ENCODE data around the gene DPEP2NB. TPM values are rescaled to one million over a fixed set of nuclear protein-coding genes. Genes with fewer than 3 reads are reported as not detected.
"Not testable (repeated sequence)": the region's sequence is repeated elsewhere in the genome, so short reads cannot be mapped to it uniquely, and the experiment has no call there.

DPEP2NB gene
- total RNA-seq, 1 donor from 2014 or later: not detected

DNA sequence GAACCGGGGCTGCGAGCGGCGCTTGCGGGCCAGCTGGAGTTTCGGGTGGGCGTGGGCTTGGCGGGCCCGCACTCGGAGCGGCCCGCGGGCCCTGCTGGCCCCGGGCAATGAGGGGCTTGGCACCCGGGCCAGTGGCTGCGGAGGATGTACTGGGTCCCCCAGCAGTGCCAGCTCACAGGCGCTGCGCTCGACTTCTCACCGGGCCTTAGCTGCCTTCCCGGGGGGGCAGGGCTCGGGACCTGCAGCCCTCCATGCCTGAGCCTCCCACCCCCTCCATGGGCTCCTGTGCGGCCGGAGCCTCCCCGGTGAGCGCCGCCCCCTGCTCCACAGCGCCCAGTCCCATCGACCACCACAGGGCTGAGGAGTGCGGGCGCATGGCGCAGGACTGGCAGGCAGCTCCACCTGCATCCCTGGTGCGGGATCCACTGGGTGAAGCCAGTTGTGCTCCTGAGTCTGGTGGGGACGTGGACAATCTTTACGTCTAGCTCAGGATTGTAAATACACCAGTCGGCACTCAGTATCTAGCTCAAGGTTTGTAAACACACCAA, 17.4 kb downstream of the DPEP2NB start:
- not testable (repeated sequence) for H3K4me3 ChIP-seq (ENCODE audit: insufficient read depth, low read depth, low read length); H3K4me1 ChIP-seq (ENCODE audit: insufficient read depth, low read length); DNase-seq (ENCODE audit: low read depth); H3K9me3 ChIP-seq (ENCODE audit: insufficient read depth, low read depth, low read length); H3K27me3 ChIP-seq (ENCODE audit: insufficient read depth, low read length); FAIRE-seq; H3K27ac ChIP-seq (ENCODE audit: low read depth, low read length); H3K27ac Mint-ChIP-seq (ENCODE audit: unreplicated experiment); H4K20me1 ChIP-seq (ENCODE audit: insufficient read depth, low read length); H3K27me3 Mint-ChIP-seq (ENCODE audit: low read depth, unreplicated experiment); H3K36me3 ChIP-seq (ENCODE audit: insufficient read depth, low read length); H3K79me2 ChIP-seq (ENCODE audit: insufficient read depth, low read length); H3K9me3 Mint-ChIP-seq (ENCODE audit: unreplicated experiment); H2AFZ ChIP-seq (ENCODE audit: low read depth, low read length); H3K4me3 Mint-ChIP-seq (ENCODE audit: unreplicated experiment); H3K4me1 Mint-ChIP-seq (ENCODE audit: low read depth, unreplicated experiment); H3K36me3 Mint-ChIP-seq (ENCODE audit: low read depth, unreplicated experiment); H3K9ac ChIP-seq (ENCODE audit: low read length); H3K4me2 ChIP-seq (ENCODE audit: low read length)

DNA sequence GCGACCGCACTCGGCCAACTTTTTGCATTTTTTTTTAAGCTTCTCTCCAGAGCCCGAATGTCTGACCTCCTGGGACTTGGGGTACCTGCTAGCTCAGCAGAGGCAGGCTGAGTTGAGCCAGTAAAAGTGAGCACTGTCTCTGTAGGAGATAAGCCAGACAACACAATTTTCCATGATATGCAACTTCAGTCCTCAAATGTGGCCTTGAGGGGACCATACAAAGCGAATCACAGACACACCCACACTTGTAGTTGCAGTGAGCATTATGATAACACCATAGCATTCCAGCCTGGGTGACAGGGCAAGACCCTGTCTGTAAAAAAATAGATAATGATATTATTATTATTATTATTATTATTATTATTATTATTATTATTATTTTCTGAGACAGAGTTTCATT, 19.0 kb downstream of the DPEP2NB start:
- H3K27me3 ChIP-seq (ENCODE audit: insufficient read depth, low read length): peaks cover 3% of the 10 kb centered on the region
- H3K36me3 ChIP-seq (ENCODE audit: insufficient read depth, low read length): no peaks in the 10 kb centered on the region
- FAIRE-seq (no peak), DNase-seq (ENCODE audit: low read depth) (no peak)
- peaks cover 15% of the 10 kb centered on the region for H3K27me3 Mint-ChIP-seq (ENCODE audit: low read depth, unreplicated experiment)
- no peak overlapping the region for H3K9ac ChIP-seq (ENCODE audit: low read length)
- no peak overlapping the region for H3K27ac ChIP-seq (ENCODE audit: low read depth, low read length)
- no peaks in the 10 kb centered on the region for H3K79me2 ChIP-seq (ENCODE audit: insufficient read depth, low read length)
- no peak overlapping the region for H3K27ac Mint-ChIP-seq (ENCODE audit: unreplicated experiment)
- H3K9me3 ChIP-seq (ENCODE audit: insufficient read depth, low read depth, low read length): no peaks in the 10 kb centered on the region
- no peaks in the 10 kb centered on the region for H4K20me1 ChIP-seq (ENCODE audit: insufficient read depth, low read length)
- peaks cover 4% of the 10 kb centered on the region for H3K4me1 Mint-ChIP-seq (ENCODE audit: low read depth, unreplicated experiment)
- H3K9me3 Mint-ChIP-seq (ENCODE audit: unreplicated experiment): no peaks in the 10 kb centered on the region
- H2AFZ ChIP-seq (ENCODE audit: low read depth, low read length): no peak overlapping the region
- H3K4me1 ChIP-seq (ENCODE audit: insufficient read depth, low read length): no peaks in the 10 kb centered on the region
- H3K4me3 ChIP-seq (ENCODE audit: insufficient read depth, low read depth, low read length): no peak overlapping the region
- TF ChIP-seq, protein P1, sequence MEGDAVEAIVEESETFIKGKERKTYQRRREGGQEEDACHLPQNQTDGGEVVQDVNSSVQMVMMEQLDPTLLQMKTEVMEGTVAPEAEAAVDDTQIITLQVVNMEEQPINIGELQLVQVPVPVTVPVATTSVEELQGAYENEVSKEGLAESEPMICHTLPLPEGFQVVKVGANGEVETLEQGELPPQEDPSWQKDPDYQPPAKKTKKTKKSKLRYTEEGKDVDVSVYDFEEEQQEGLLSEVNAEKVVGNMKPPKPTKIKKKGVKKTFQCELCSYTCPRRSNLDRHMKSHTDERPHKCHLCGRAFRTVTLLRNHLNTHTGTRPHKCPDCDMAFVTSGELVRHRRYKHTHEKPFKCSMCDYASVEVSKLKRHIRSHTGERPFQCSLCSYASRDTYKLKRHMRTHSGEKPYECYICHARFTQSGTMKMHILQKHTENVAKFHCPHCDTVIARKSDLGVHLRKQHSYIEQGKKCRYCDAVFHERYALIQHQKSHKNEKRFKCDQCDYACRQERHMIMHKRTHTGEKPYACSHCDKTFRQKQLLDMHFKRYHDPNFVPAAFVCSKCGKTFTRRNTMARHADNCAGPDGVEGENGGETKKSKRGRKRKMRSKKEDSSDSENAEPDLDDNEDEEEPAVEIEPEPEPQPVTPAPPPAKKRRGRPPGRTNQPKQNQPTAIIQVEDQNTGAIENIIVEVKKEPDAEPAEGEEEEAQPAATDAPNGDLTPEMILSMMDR (IDR thresholded peaks at IDR 0.05; ENCODE audit: insufficient read depth, low read depth, low read length): no peak
- no peak for TF ChIP-seq EZH2 (IDR thresholded peaks at IDR 0.05; ENCODE audit: insufficient read depth, low read length)
- no peak overlapping the region for H3K4me2 ChIP-seq (ENCODE audit: low read length)
- H3K36me3 Mint-ChIP-seq (ENCODE audit: low read depth, unreplicated experiment): peaks cover under 1% of the 10 kb centered on the region
- no peak overlapping the region for H3K4me3 Mint-ChIP-seq (ENCODE audit: unreplicated experiment)

DNA sequence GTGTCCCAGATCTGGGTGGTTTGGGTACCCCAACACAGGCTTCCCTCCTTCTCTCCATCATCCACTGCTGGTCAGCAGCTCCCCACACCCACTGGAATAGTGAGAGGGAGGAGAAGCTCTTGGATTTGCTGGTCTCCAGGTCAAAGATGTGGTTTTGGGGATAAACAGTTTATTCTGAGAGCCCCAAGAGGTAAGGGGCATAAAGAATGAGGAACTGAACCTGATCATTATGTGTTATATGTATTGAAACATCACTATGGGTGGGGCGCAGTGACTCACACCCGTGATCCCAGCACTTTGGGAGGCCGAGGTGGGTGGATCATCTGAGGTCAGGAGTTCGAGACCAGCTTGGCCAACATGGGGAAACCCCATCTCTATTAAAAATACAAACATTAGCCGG, 20.3 kb downstream of the DPEP2NB start:
- Histone ChIP-seq H3K4me2 (ENCODE audit: low read length) (no peak overlapping the region), H2AFZ (ENCODE audit: low read depth, low read length) (no peak overlapping the region), H3K27ac (ENCODE audit: low read depth, low read length) (no peak overlapping the region), H3K4me1 (ENCODE audit: insufficient read depth, low read length) (no peaks in the 10 kb centered on the region), H3K27me3 (ENCODE audit: insufficient read depth, low read length) (peaks cover 3% of the 10 kb centered on the region), H3K9ac (ENCODE audit: low read length) (no peak overlapping the region), H3K36me3 (ENCODE audit: insufficient read depth, low read length) (no peaks in the 10 kb centered on the region), H3K9me3 (ENCODE audit: insufficient read depth, low read depth, low read length) (no peaks in the 10 kb centered on the region), H4K20me1 (ENCODE audit: insufficient read depth, low read length) (no peaks in the 10 kb centered on the region), H3K79me2 (ENCODE audit: insufficient read depth, low read length) (no peaks in the 10 kb centered on the region), H3K4me3 (ENCODE audit: insufficient read depth, low read depth, low read length) (no peak overlapping the region)
- no peak overlapping the region for H3K27ac Mint-ChIP-seq (ENCODE audit: unreplicated experiment)
- no peak overlapping the region for H3K4me3 Mint-ChIP-seq (ENCODE audit: unreplicated experiment)
- DNase-seq (ENCODE audit: low read depth) (no peak), FAIRE-seq (no peak)
- peaks cover 23% of the 10 kb centered on the region for H3K27me3 Mint-ChIP-seq (ENCODE audit: low read depth, unreplicated experiment)
- peaks cover 2% of the 10 kb centered on the region for H3K36me3 Mint-ChIP-seq (ENCODE audit: low read depth, unreplicated experiment)
- peaks cover 3% of the 10 kb centered on the region for H3K4me1 Mint-ChIP-seq (ENCODE audit: low read depth, unreplicated experiment)
- no peaks in the 10 kb centered on the region for H3K9me3 Mint-ChIP-seq (ENCODE audit: unreplicated experiment)
- TF ChIP-seq EZH2 (IDR thresholded peaks at IDR 0.05; ENCODE audit: insufficient read depth, low read length): no peak
- TF ChIP-seq, protein P1 (IDR thresholded peaks at IDR 0.05; ENCODE audit: insufficient read depth, low read depth, low read length): no peak

DNA sequence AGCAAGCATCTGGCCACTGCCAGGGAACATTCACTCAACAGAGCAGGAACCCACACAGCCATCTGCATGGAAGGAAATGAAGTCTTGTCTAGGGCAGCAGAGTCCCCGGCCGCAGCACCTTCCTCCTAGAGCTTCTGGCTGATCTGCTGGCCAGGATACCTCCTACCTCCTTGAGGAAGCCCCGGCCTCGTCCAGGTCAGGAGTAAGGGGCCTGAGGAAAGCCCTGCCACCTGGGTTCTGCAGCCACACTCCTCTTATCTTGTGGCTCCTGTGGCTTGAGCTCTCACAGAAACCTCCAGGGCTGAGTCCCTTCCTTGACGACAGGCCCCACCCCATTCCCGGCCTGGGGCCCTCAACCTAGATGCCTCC, 21.7 kb downstream of the DPEP2NB start:
- H3K9me3 ChIP-seq (ENCODE audit: insufficient read depth, low read depth, low read length); FAIRE-seq; H3K27ac ChIP-seq (ENCODE audit: low read depth, low read length); H3K9ac ChIP-seq (ENCODE audit: low read length); H3K4me1 Mint-ChIP-seq (ENCODE audit: low read depth, unreplicated experiment); DNase-seq (ENCODE audit: low read depth); H4K20me1 ChIP-seq (ENCODE audit: insufficient read depth, low read length); H3K36me3 Mint-ChIP-seq (ENCODE audit: low read depth, unreplicated experiment); H3K4me3 ChIP-seq (ENCODE audit: insufficient read depth, low read depth, low read length); H3K9me3 Mint-ChIP-seq (ENCODE audit: unreplicated experiment); H3K4me2 ChIP-seq (ENCODE audit: low read length); H3K79me2 ChIP-seq (ENCODE audit: insufficient read depth, low read length); H3K27ac Mint-ChIP-seq (ENCODE audit: unreplicated experiment); H3K4me1 ChIP-seq (ENCODE audit: insufficient read depth, low read length); H3K27me3 ChIP-seq (ENCODE audit: insufficient read depth, low read length); H3K36me3 ChIP-seq (ENCODE audit: insufficient read depth, low read length); H3K4me3 Mint-ChIP-seq (ENCODE audit: unreplicated experiment): not testable (repeated sequence)
- peak overlapping the region; percentile 59 for H2AFZ ChIP-seq (ENCODE audit: low read depth, low read length)
- H3K27me3 Mint-ChIP-seq (ENCODE audit: low read depth, unreplicated experiment): peaks cover 29% of the 10 kb centered on the region
